Lower leg skin (tissue), 4 donors: ENCODE measurements around the gene TNFRSF19. TPM values are rescaled to one million over a fixed set of nuclear protein-coding genes. Genes with fewer than 3 reads are reported as not detected.

Experiments used
- DNase-seq, 2 donors: peaks; one replicate each; pipeline ENCODE4 v3.0.0-alpha.2; 2019; ENCODE audit warnings: low spot score in 2 of 2
- H3K4me3 ChIP-seq: fragments of 200-600 bp; sonication (generic); 2 replicates; pipeline ENCODE4 v1.5.1; 2017; ENCODE audit warnings: mild to moderate bottlenecking, low read depth; ENCODE audit not compliant: poor library complexity, severe bottlenecking
- CTCF ChIP-seq, 3 donors: fragments of 450-650 bp; IDR thresholded peaks; one replicate each; pipeline ENCODE4 v1.5.1; 2016; ENCODE audit warnings: antibody characterized with exemption in 3 of 3, mild to moderate bottlenecking in 3 of 3, moderate library complexity in 2 of 3
- POLR2A ChIP-seq, 2 donors: fragments of 450-650 bp; IDR thresholded peaks; one replicate each; pipeline ENCODE4 v1.6.1; 2016 to 2017; ENCODE audit warnings: antibody characterized with exemption in 2 of 2, mild to moderate bottlenecking in 1 of 2, moderate library complexity in 1 of 2
- WGBS, 2 donors: methylation state at CpG; one replicate each; pipeline ENCODE4 v1.1.5; 2018; 5-methylcytosine and 5-hydroxymethylcytosine counted together
- intact Hi-C: fragments of 100-400 bp; cut with DNase I; formaldehyde crosslinking; loops from one replicate; pipeline ENCODE4 v1.15.0; 2023; ENCODE audit warnings: low total_unique reads
- total RNA-seq, 4 donors: library from RNA; depleted of rRNA; stranded (reverse); fragments of >200 nt; gene quantifications; one replicate each; pipeline ENCODE4 v1.1.0, GENCODE V29; 2016

TNFRSF19 gene
- total RNA-seq, 4 donors from 2014 or later, result 51.2 to 106 (median 72.5) TPM

- intact Hi-C loops, result no loop called here
- no peak overlapping the region for H3K4me3 ChIP-seq
- DNase-seq, result no peak
- WGBS, 2 donors, result 67 to 78% methylated on average over 1 of the region's 1 CpG
- no peak for TF ChIP-seq CTCF (IDR thresholded peaks at IDR 0.05)
- no peak for TF ChIP-seq POLR2A (IDR thresholded peaks at IDR 0.05)
These were observed 139.3 kb downstream of the TNFRSF19 start for GRCh38 chr13:23709536-23709935.

GRCh38 chr13:23710366-23710765, 140.2 kb downstream of the TNFRSF19 start:
- no peak for DNase-seq
- TF ChIP-seq POLR2A (IDR thresholded peaks at IDR 0.05) (no peak), CTCF (IDR thresholded peaks at IDR 0.05) (no peak)
- 85 to 93% methylated on average over 1 of the region's 1 CpG for whole genome bisulfite sequencing, 2 donors
- intact Hi-C loops, result no loop called here
- H3K4me3 ChIP-seq, result no peak overlapping the region

- TF ChIP-seq CTCF (IDR thresholded peaks at IDR 0.05) (no peak), POLR2A (IDR thresholded peaks at IDR 0.05) (no peak)
- no peak overlapping the region for H3K4me3 ChIP-seq
- intact Hi-C loops, result no loop called here
- WGBS, 2 donors, result 74 to 77% methylated on average over 3 of the region's 3 CpGs
- no peak for DNase-seq
These were observed 141.1 kb downstream of the TNFRSF19 start for GRCh38 chr13:23711355-23711754.

GRCh38 chr13:23714672-23715071, 144.5 kb downstream of the TNFRSF19 start:
- intact Hi-C loops, result no loop called here
- H3K4me3 ChIP-seq, result no peak overlapping the region
- TF ChIP-seq CTCF (IDR thresholded peaks at IDR 0.05), result no peak
- TF ChIP-seq POLR2A (IDR thresholded peaks at IDR 0.05), result no peak
- WGBS, 2 donors, result 88% methylated on average over 5 of the region's 5 CpGs
- no peak for DNase-seq

- TF ChIP-seq CTCF (IDR thresholded peaks at IDR 0.05) (no peak), POLR2A (IDR thresholded peaks at IDR 0.05) (no peak)
- H3K4me3 ChIP-seq, result no peak overlapping the region
- intact Hi-C loops, result no loop called here
- no peak for DNase-seq
- 79 to 92% methylated on average over 12 to 18 of the region's 19 CpGs for WGBS, 2 donors
These were observed 145.0 kb downstream of the TNFRSF19 start for GRCh38 chr13:23715092-23715761.

- no peak for DNase-seq
- intact Hi-C loops, result no loop called here
- TF ChIP-seq CTCF (IDR thresholded peaks at IDR 0.05) (no peak), POLR2A (IDR thresholded peaks at IDR 0.05) (no peak)
- 84 to 90% methylated on average over 11 of the region's 11 CpGs for WGBS, 2 donors
- H3K4me3 ChIP-seq, result no peak overlapping the region
These were observed 145.6 kb downstream of the TNFRSF19 start for GRCh38 chr13:23715762-23716235.
